ENCODE measurements around the gene PHLDB1.

PHLDB1 gene

DNA sequence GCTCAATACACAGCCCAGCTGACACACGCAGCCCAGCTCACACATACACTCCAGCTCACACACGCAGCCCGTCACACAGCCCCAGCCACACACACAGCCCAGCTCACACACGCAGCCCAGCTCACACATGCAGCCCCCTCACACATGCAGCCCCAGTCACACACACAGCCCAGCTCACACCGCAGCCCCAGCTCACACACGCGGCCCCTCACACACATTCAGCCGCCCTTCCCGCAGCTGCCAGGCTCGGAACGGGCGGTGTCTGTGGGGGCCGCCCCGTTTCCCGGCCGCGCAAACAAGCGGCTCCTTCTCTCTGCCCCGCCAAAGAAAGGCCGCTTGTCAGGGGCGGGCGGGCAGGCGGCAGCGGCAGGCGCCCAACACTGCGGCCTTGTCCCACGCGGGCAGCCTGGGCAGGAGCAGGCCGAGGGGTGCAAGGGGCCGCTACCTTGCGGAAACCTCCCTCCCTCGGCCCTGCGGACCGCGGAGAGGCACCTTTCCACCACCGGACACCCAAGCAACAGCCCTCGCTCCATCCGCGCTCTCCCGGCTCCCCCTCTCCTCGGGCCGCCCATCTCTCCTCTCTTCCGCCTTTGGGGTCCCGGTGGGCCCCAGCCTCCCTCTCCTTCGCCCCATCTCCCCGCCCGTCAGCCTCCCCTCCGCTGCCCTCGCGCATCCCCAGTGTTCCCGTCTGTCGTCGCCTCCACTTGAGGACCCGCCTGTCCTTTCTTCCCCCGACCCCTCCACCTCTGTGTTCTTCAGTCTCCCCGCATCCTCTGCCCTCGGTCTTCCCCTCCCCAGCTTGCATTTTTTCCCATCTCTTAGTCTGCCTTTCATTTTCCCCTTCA lies 2.2 kb downstream of the PHLDB1 start:
- TF ChIP-seq TAF1 (IDR thresholded peaks at IDR 0.05; ENCODE audit: low read depth) (no peak), MAX (IDR thresholded peaks at IDR 0.05) (no peak), REST (IDR thresholded peaks at IDR 0.05; ENCODE audit: low read depth) (no peak), CEBPB (IDR thresholded peaks at IDR 0.05) (no peak), ZBTB7A (IDR thresholded peaks at IDR 0.05; ENCODE audit: low read depth) (no peak), RAD21 (IDR thresholded peaks at IDR 0.05; ENCODE audit: low read depth) (no peak), FOXM1 (IDR thresholded peaks at IDR 0.05; ENCODE audit: borderline replicate concordance, low read depth) (no peak), EGR1 (IDR thresholded peaks at IDR 0.05) (no peak), CREB1 (IDR thresholded peaks at IDR 0.05; ENCODE audit: low read depth) (no peak), EP300 (IDR thresholded peaks at IDR 0.05; ENCODE audit: borderline replicate concordance) (no peak), TEAD4 (IDR thresholded peaks at IDR 0.05) (no peak)
- TF ChIP-seq, protein P1, sequence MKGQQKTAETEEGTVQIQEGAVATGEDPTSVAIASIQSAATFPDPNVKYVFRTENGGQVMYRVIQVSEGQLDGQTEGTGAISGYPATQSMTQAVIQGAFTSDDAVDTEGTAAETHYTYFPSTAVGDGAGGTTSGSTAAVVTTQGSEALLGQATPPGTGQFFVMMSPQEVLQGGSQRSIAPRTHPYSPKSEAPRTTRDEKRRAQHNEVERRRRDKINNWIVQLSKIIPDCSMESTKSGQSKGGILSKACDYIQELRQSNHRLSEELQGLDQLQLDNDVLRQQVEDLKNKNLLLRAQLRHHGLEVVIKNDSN (IDR thresholded peaks at IDR 0.05) = no peak

GRCh38 chr11:118610225-118610772 lies 2.9 kb downstream of the PHLDB1 start:
- TF ChIP-seq MAX (IDR thresholded peaks at IDR 0.05) = no peak
- no peak for TF ChIP-seq EP300 (IDR thresholded peaks at IDR 0.05; ENCODE audit: borderline replicate concordance)
- no peak for TF ChIP-seq YY1 (IDR thresholded peaks at IDR 0.05; ENCODE audit: low read depth)
- peak; percentile 78 for TF ChIP-seq ZBTB7A (IDR thresholded peaks at IDR 0.05; ENCODE audit: low read depth)

GRCh38 chr11:118610773-118611432 lies 3.5 kb downstream of the PHLDB1 start:
- no peak for TF ChIP-seq CEBPB (IDR thresholded peaks at IDR 0.05)
- TF ChIP-seq MAX (IDR thresholded peaks at IDR 0.05) = peak; percentile 32; the same call in 1 of the 2 replicates
- peak; percentile 20; the same call in 1 of the 2 replicates for TF ChIP-seq NFIC (IDR thresholded peaks at IDR 0.05)
- no peak; the same call in 1 of the 2 replicates for TF ChIP-seq TAF1 (IDR thresholded peaks at IDR 0.05; ENCODE audit: low read depth)
- no peak for TF ChIP-seq EGR1 (IDR thresholded peaks at IDR 0.05)
- peak; percentile 61 for TF ChIP-seq RAD21 (IDR thresholded peaks at IDR 0.05; ENCODE audit: low read depth)
- no peak for TF ChIP-seq TEAD4 (IDR thresholded peaks at IDR 0.05)
- no peak for TF ChIP-seq REST (IDR thresholded peaks at IDR 0.05; ENCODE audit: low read depth)
- no peak for TF ChIP-seq TCF12 (IDR thresholded peaks at IDR 0.05; ENCODE audit: low read depth)
- TF ChIP-seq, protein P1 (IDR thresholded peaks at IDR 0.05) = no peak

DNA sequence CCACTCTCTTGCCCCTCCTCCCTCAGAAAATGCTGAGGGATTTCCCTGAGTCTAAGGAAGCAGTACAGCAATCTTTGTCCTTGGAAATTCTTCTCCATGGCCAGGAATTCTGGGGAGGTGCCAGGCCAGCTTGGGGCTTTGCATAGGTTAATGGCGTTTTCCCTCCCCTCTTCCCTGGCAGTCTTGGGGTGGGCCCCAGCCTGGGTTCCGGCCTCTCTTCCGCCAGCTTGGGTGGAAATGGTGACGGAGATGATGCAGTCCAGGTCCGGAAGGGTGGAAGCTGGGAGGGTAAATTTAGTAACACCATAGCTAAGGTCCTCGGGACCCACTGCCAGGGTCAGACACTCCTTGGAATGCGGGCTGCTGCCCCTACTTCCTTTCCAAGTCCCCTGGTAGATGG lies 5.0 kb downstream of the PHLDB1 start:
- TF ChIP-seq TAF1 (IDR thresholded peaks at IDR 0.05; ENCODE audit: low read depth) (no peak), TCF12 (IDR thresholded peaks at IDR 0.05; ENCODE audit: low read depth) (no peak), CEBPB (IDR thresholded peaks at IDR 0.05) (no peak), YY1 (IDR thresholded peaks at IDR 0.05; ENCODE audit: low read depth) (no peak), CREB1 (IDR thresholded peaks at IDR 0.05; ENCODE audit: low read depth) (no peak), EGR1 (IDR thresholded peaks at IDR 0.05) (no peak), EP300 (IDR thresholded peaks at IDR 0.05; ENCODE audit: borderline replicate concordance) (no peak), TEAD4 (IDR thresholded peaks at IDR 0.05) (no peak), RAD21 (IDR thresholded peaks at IDR 0.05; ENCODE audit: low read depth) (no peak), REST (IDR thresholded peaks at IDR 0.05; ENCODE audit: low read depth) (no peak), MAX (IDR thresholded peaks at IDR 0.05) (no peak), ZBTB7A (IDR thresholded peaks at IDR 0.05; ENCODE audit: low read depth) (no peak), NFIC (IDR thresholded peaks at IDR 0.05) (no peak)
- TF ChIP-seq, protein P1 (IDR thresholded peaks at IDR 0.05) = no peak
